Peyer's patch (tissue), 4 donors: ENCODE data around the gene SNRPA. TPM values are rescaled to one million over a fixed set of nuclear protein-coding genes. Genes with fewer than 3 reads are reported as not detected.
A peak's percentile ranks its signal among the peaks of the same experiment; 100 is the strongest.

Experiments used
- DNase-seq, 3 donors: peaks; one replicate each; pipeline ENCODE4 v3.0.0-alpha.2; 2017 to 2019
- H3K27ac ChIP-seq, 4 donors: fragments of 200-600 bp; sonication (generic); one replicate each; pipeline ENCODE4 v1.5.1; 2016 to 2019
- H3K27me3 ChIP-seq, 2 donors: fragments of 200-600 bp; sonication (generic); one replicate each; pipeline ENCODE4 v1.5.1; 2019
- H3K36me3 ChIP-seq, 3 donors: fragments of 200-600 bp; sonication (generic); one replicate each; pipeline ENCODE4 v1.5.1; 2016 to 2019
- H3K4me1 ChIP-seq, 4 donors: fragments of 200-600 bp; sonication (generic); one replicate each; pipeline ENCODE4 v1.5.1; 2016 to 2019
- H3K4me3 ChIP-seq, 4 donors: fragments of 200-600 bp; sonication (generic); 1 replicate in 3 of 4; 2 replicates in 1 of 4; pipeline ENCODE4 v1.5.1; 2016 to 2019; ENCODE audit warnings: mild to moderate bottlenecking in 1 of 4
- H3K9me3 ChIP-seq, 4 donors: fragments of 200-600 bp; sonication (generic); one replicate each; pipeline ENCODE4 v1.5.1; 2016 to 2019; ENCODE audit warnings: mild to moderate bottlenecking in 1 of 4
- POLR2A ChIP-seq, 2 donors: fragments of 450-650 bp; IDR thresholded peaks; one replicate each; pipeline ENCODE4 v1.5.1; 2017; ENCODE audit warnings: antibody characterized with exemption in 2 of 2, mild to moderate bottlenecking in 2 of 2, moderate library complexity in 2 of 2
- total RNA-seq, 4 donors: library from RNA; depleted of rRNA; stranded (reverse); fragments of >200 nt; gene quantifications; one replicate each; pipeline ENCODE4 v1.1.0, GENCODE V29; 2016
- TF ChIP-seq, protein P1 (sequence below), 6 experiments: fragments of 450-650 bp in 4 of 6; fragments of 200-600 bp in 2 of 6; sonication (generic) in 1 of 6; IDR thresholded peaks; one replicate each; pipeline ENCODE4 v1.5.1; 2017 to 2019; ENCODE audit warnings: antibody characterized with exemption in 6 of 6, mild to moderate bottlenecking in 3 of 6, moderate library complexity in 1 of 6

The SNRPA gene
- total RNA-seq, 4 donors from 2014 or later = 44.5 to 104 (median 72.1) TPM

DNA sequence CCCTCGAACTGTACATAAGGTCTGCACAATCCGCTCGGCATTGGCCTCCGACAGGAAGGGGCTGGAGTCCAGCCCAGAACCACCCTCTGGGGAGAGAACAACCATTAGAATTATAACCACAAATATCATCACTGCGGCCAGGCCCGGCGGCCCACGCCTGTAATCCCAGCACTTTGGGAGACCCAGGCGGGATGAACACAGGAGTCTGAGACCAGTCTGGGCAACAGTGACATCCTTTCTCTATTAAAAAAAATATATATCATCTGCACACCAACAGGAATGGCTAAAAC, 45.7 kb upstream of the SNRPA start:
- H3K27me3 ChIP-seq = no peaks in the 10 kb centered on the region
- no peak overlapping the region for H3K27ac ChIP-seq
- no peak for DNase-seq
- peaks cover 0 to 78% (median 0%) of the 10 kb centered on the region in 3 donors for H3K36me3 ChIP-seq
- no peaks in the 10 kb centered on the region for H3K9me3 ChIP-seq
- no peak overlapping the region for H3K4me3 ChIP-seq
- no peaks in the 10 kb centered on the region for H3K4me1 ChIP-seq
- TF ChIP-seq, protein P1, sequence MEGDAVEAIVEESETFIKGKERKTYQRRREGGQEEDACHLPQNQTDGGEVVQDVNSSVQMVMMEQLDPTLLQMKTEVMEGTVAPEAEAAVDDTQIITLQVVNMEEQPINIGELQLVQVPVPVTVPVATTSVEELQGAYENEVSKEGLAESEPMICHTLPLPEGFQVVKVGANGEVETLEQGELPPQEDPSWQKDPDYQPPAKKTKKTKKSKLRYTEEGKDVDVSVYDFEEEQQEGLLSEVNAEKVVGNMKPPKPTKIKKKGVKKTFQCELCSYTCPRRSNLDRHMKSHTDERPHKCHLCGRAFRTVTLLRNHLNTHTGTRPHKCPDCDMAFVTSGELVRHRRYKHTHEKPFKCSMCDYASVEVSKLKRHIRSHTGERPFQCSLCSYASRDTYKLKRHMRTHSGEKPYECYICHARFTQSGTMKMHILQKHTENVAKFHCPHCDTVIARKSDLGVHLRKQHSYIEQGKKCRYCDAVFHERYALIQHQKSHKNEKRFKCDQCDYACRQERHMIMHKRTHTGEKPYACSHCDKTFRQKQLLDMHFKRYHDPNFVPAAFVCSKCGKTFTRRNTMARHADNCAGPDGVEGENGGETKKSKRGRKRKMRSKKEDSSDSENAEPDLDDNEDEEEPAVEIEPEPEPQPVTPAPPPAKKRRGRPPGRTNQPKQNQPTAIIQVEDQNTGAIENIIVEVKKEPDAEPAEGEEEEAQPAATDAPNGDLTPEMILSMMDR (IDR thresholded peaks at IDR 0.05) = no peak
- TF ChIP-seq POLR2A (IDR thresholded peaks at IDR 0.05) = no peak

DNA sequence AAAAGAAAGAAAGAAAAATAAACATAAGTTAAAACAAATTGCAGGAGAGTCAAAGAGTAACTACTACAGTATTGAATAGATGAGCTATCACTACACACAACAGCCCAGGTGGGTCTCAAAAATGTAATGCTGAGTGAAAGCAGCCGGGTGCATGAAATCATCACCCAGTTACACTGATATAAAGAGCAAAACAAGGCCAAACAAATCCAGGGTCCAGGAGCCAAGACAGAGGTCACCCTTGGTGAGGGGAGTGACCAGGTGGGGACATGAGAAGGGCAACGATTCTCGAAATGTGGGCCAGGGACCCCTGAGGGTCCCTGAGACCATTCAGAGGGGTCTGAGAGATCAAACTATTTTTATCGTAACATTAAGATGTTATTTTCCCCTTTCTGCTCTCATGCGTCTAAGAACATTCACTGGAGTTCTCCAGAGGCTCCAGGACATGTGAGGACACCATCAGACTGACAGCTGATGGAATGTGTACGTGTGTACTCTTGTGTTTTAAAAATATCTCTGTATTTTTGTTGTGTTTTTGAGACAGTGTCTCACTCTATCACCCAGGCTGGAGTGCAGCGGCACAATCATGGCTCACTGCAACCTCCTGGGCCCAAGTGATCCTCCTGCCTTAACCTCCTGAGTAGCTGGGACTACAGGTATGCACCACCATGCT, 44.9 kb upstream of the SNRPA start:
- DNase-seq = no peak
- TF ChIP-seq, protein P1 (IDR thresholded peaks at IDR 0.05) = no peak
- no peak for TF ChIP-seq POLR2A (IDR thresholded peaks at IDR 0.05)
- Histone ChIP-seq H3K27ac (no peak overlapping the region), H3K27me3 (no peaks in the 10 kb centered on the region), H3K4me1 (no peaks in the 10 kb centered on the region), H3K9me3 (no peaks in the 10 kb centered on the region), H3K4me3 (no peak overlapping the region), H3K36me3 (peaks cover 0 to 78% (median 0%) of the 10 kb centered on the region in 3 donors)

DNA sequence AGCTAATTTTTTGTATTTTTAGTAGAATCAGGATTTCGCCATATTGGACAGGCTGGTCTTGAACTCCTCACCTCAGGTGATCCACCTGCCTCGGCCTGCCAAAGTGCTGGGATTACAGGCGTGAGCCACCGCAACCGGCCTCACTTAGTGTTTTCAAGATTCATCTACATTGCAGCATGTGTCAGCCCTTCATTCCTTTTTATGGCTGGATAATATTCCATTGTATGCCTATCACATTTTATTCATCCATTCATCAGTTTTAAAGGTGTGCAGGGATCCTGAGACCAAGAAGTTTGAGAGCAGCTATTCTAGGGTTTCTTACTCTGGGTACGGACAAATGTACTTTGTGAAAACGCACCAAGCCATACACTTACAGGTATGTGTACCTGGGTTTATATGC, 43.4 kb upstream of the SNRPA start:
- Histone ChIP-seq H3K36me3 (peaks cover 0 to 77% (median 0%) of the 10 kb centered on the region in 3 donors), H3K4me3 (no peak overlapping the region)

GRCh38 chr19:40709817-40710216, 41.2 kb upstream of the SNRPA start:
- no peak for DNase-seq
- no peak overlapping the region for H3K27ac ChIP-seq
- no peaks in the 10 kb centered on the region for H3K27me3 ChIP-seq
- TF ChIP-seq, protein P1 (IDR thresholded peaks at IDR 0.05) = no peak
- TF ChIP-seq POLR2A (IDR thresholded peaks at IDR 0.05) = no peak
- H3K9me3 ChIP-seq = no peaks in the 10 kb centered on the region
- H3K4me1 ChIP-seq = peaks cover 0 to 11% (median 4%) of the 10 kb centered on the region in 4 donors
- H3K36me3 ChIP-seq = peaks cover 0 to 60% (median 0%) of the 10 kb centered on the region in 3 donors
- no peak overlapping the region for H3K4me3 ChIP-seq

More for the DNA sequence above, 43.4 kb upstream of the SNRPA start:
- Histone ChIP-seq H3K27ac (no peak overlapping the region), H3K9me3 (no peaks in the 10 kb centered on the region), H3K27me3 (no peaks in the 10 kb centered on the region), H3K4me1 (no peaks in the 10 kb centered on the region)
- no peak for DNase-seq
- TF ChIP-seq POLR2A (IDR thresholded peaks at IDR 0.05) = no peak
- TF ChIP-seq, protein P1 (IDR thresholded peaks at IDR 0.05) = no peak

DNA sequence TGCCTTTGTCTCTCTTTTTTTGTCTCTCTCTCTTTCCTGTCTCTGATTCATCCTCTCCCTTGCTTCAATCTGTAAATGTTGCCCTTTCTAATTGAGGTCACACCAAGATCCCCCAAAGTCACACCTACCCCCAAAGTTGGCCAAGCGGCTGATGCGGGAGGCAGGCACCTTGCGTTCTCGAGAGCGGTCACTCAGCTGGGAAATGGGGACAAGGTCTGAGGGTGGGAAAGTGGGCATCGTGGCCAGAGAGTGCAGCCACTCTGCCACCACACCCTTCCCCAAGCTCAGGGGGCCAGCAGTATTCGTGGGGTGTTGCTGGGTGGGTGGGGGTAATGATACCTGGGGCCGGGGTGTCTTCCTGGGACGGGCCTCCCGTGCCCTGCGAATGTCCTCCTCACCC, 37.1 kb upstream of the SNRPA start:
- Histone ChIP-seq H3K4me3 (peak overlapping the region in 2 of 4 donors; percentile 88 to 91), H3K27ac (peak overlapping the region; percentile 89 to 99 (median 96)), H3K36me3 (peaks cover 0 to 35% (median 0%) of the 10 kb centered on the region in 3 donors), H3K27me3 (no peaks in the 10 kb centered on the region), H3K9me3 (no peaks in the 10 kb centered on the region), H3K4me1 (peaks cover 0 to 36% (median 15%) of the 10 kb centered on the region in 4 donors)
- TF ChIP-seq POLR2A (IDR thresholded peaks at IDR 0.05) = no peak
- TF ChIP-seq, protein P1 (IDR thresholded peaks at IDR 0.05) = no peak
- peak in 1 of 3 donors; percentile 50 for DNase-seq
